ENCODE results near the gene HPSE2. TPM values are rescaled to one million over a fixed set of nuclear protein-coding genes. Genes with fewer than 3 reads are reported as not detected.

The HPSE2 gene
- total and polyA plus RNA-seq, 2 donors (not counting 1 experiment from before 2014, with no cell fraction given), result not detected

GRCh38 chr10:98956576-98957260 lies 278.9 kb downstream of the HPSE2 start:
- Histone ChIP-seq H2AFZ (ENCODE audit: insufficient read depth, low read depth, low read length, poor library complexity, severe bottlenecking) (no peak overlapping the region), H4K20me1 (ENCODE audit: control insufficient read depth, insufficient read depth, low read length, poor library complexity, severe bottlenecking) (no peaks in the 10 kb centered on the region), H3K27me3 (replicated peaks in 1 of 4; ENCODE audit: control extremely low read depth in 1 of 4, control insufficient read depth in 3 of 4, insufficient read depth in 4 of 4, low read length in 3 of 4) (no peaks in the 10 kb centered on the region), H3K9me3 (ENCODE audit: control extremely low read depth in 1 of 3, control insufficient read depth in 2 of 3, insufficient read depth in 1 of 3, low read length in 2 of 3) (no peaks in the 10 kb centered on the region), H3K9ac (ENCODE audit: low read length) (no peak overlapping the region), H3K36me3 (replicated peaks in 1 of 2; ENCODE audit: control extremely low read depth in 1 of 2, control insufficient read depth in 1 of 2, extremely low read depth in 1 of 2, insufficient read depth in 2 of 2, low read length in 1 of 2) (no peaks in the 10 kb centered on the region), H3K79me2 (ENCODE audit: control insufficient read depth, insufficient read depth, low read length) (no peaks in the 10 kb centered on the region), H3K4me3 (ENCODE audit: control extremely low read depth in 1 of 5, extremely low read depth in 1 of 5, insufficient read depth in 1 of 5, low read depth in 2 of 5, low read length in 4 of 5) (no peak overlapping the region), H3K4me2 (replicated peaks; ENCODE audit: low read depth, low read length, poor library complexity, severe bottlenecking) (no peak overlapping the region), H3K27ac (ENCODE audit: low read length in 2 of 2) (no peak overlapping the region), H3K4me1 (ENCODE audit: control insufficient read depth in 2 of 2, insufficient read depth in 2 of 2, low read length in 2 of 2) (no peaks in the 10 kb centered on the region)
- Mint-ChIP-seq H3K27ac (no peak overlapping the region), H3K4me1 (no peaks in the 10 kb centered on the region), H3K9me3 (ENCODE audit: insufficient read depth) (no peaks in the 10 kb centered on the region), H3K4me3 (no peak overlapping the region), H3K27me3 (peaks cover 4% of the 10 kb centered on the region)
- 84% methylated on average over 3 of the region's 4 CpGs for WGBS (ENCODE audit: insufficient coverage)
- TF ChIP-seq EZH2 (IDR thresholded peaks at IDR 0.05; ENCODE audit: borderline replicate concordance, insufficient read depth, low read depth, low read length, poor library complexity, severe bottlenecking) (no peak), CTCF (IDR thresholded peaks at IDR 0.05) (no peak)
- DNase-seq (no peak), ATAC-seq (ENCODE audit: low read depth) (no peak)
- intact Hi-C loops (cut with micrococcal nuclease), result no loop called here
- POLR2A ChIA-PET, result no interaction called here
- CTCF ChIA-PET, result no interaction called here

- Histone ChIP-seq H3K27me3 (replicated peaks in 1 of 4; ENCODE audit: control extremely low read depth in 1 of 4, control insufficient read depth in 3 of 4, insufficient read depth in 4 of 4, low read length in 3 of 4) (no peaks in the 10 kb centered on the region), H3K9ac (ENCODE audit: low read length) (no peak overlapping the region), H3K36me3 (replicated peaks in 1 of 2; ENCODE audit: control extremely low read depth in 1 of 2, control insufficient read depth in 1 of 2, extremely low read depth in 1 of 2, insufficient read depth in 2 of 2, low read length in 1 of 2) (no peaks in the 10 kb centered on the region), H3K9me3 (ENCODE audit: control extremely low read depth in 1 of 3, control insufficient read depth in 2 of 3, insufficient read depth in 1 of 3, low read length in 2 of 3) (no peaks in the 10 kb centered on the region), H3K4me1 (ENCODE audit: control insufficient read depth in 2 of 2, insufficient read depth in 2 of 2, low read length in 2 of 2) (no peaks in the 10 kb centered on the region), H3K4me3 (ENCODE audit: control extremely low read depth in 1 of 5, extremely low read depth in 1 of 5, insufficient read depth in 1 of 5, low read depth in 2 of 5, low read length in 4 of 5) (no peak overlapping the region), H4K20me1 (ENCODE audit: control insufficient read depth, insufficient read depth, low read length, poor library complexity, severe bottlenecking) (no peaks in the 10 kb centered on the region), H2AFZ (ENCODE audit: insufficient read depth, low read depth, low read length, poor library complexity, severe bottlenecking) (no peak overlapping the region), H3K79me2 (ENCODE audit: control insufficient read depth, insufficient read depth, low read length) (no peaks in the 10 kb centered on the region), H3K27ac (ENCODE audit: low read length in 2 of 2) (no peak overlapping the region), H3K4me2 (replicated peaks; ENCODE audit: low read depth, low read length, poor library complexity, severe bottlenecking) (no peak overlapping the region)
- ChIA-PET POLR2A (no interaction called here), CTCF (no interaction called here)
- Mint-ChIP-seq H3K27me3 (peaks cover 4% of the 10 kb centered on the region), H3K4me3 (no peak overlapping the region), H3K9me3 (ENCODE audit: insufficient read depth) (no peaks in the 10 kb centered on the region), H3K27ac (no peak overlapping the region), H3K4me1 (no peaks in the 10 kb centered on the region)
- TF ChIP-seq EZH2 (IDR thresholded peaks at IDR 0.05; ENCODE audit: borderline replicate concordance, insufficient read depth, low read depth, low read length, poor library complexity, severe bottlenecking), result no peak
- TF ChIP-seq CTCF (IDR thresholded peaks at IDR 0.05), result no peak
- intact Hi-C loops (cut with micrococcal nuclease), result no loop called here
- ATAC-seq (ENCODE audit: low read depth), result no peak
- DNase-seq, result no peak
- WGBS (ENCODE audit: insufficient coverage), result 87% methylated on average over 4 of the region's 6 CpGs
These were observed 282.4 kb downstream of the HPSE2 start for GRCh38 chr10:98953251-98953650.
